ENCODE data around the gene RASL10A. TPM values are rescaled to one million over a fixed set of nuclear protein-coding genes. Genes with fewer than 3 reads are reported as not detected.

Gene RASL10A
- total RNA-seq, 1 donor from 2014 or later, result 0.33 TPM

- DNase-seq (ENCODE audit: low read depth), result peak; percentile 86
- peaks cover 12% of the 10 kb centered on the region for H3K36me3 ChIP-seq (ENCODE audit: control insufficient read depth, insufficient read depth, low read length)
- no peaks in the 10 kb centered on the region for H3K27me3 ChIP-seq (ENCODE audit: control insufficient read depth, insufficient read depth, low read length)
- TF ChIP-seq CTCF (IDR thresholded peaks at IDR 0.05; ENCODE audit: insufficient read depth, low read length, poor library complexity, severe bottlenecking), result no peak
- H3K4me3 ChIP-seq (ENCODE audit: low read depth, low read length), result no peak overlapping the region
Measured at GRCh38 chr22:29344137-29344536, 28.6 kb upstream of the RASL10A start.

- H3K4me3 ChIP-seq (ENCODE audit: low read depth, low read length), result no peak overlapping the region
- H3K36me3 ChIP-seq (ENCODE audit: control insufficient read depth, insufficient read depth, low read length), result peaks cover 12% of the 10 kb centered on the region
- no peak for TF ChIP-seq CTCF (IDR thresholded peaks at IDR 0.05; ENCODE audit: insufficient read depth, low read length, poor library complexity, severe bottlenecking)
- DNase-seq (ENCODE audit: low read depth), result no peak
- no peaks in the 10 kb centered on the region for H3K27me3 ChIP-seq (ENCODE audit: control insufficient read depth, insufficient read depth, low read length)
Measured at GRCh38 chr22:29343313-29343805, 27.9 kb upstream of the RASL10A start.

GRCh38 chr22:29342577-29343312 lies 27.2 kb upstream of the RASL10A start:
- no peak overlapping the region for H3K4me3 ChIP-seq (ENCODE audit: low read depth, low read length)
- DNase-seq (ENCODE audit: low read depth), result no peak
- no peaks in the 10 kb centered on the region for H3K27me3 ChIP-seq (ENCODE audit: control insufficient read depth, insufficient read depth, low read length)
- H3K36me3 ChIP-seq (ENCODE audit: control insufficient read depth, insufficient read depth, low read length), result peaks cover 12% of the 10 kb centered on the region
- no peak for TF ChIP-seq CTCF (IDR thresholded peaks at IDR 0.05; ENCODE audit: insufficient read depth, low read length, poor library complexity, severe bottlenecking)

GRCh38 chr22:29342177-29342576 lies 26.7 kb upstream of the RASL10A start:
- no peak for TF ChIP-seq CTCF (IDR thresholded peaks at IDR 0.05; ENCODE audit: insufficient read depth, low read length, poor library complexity, severe bottlenecking)
- Histone ChIP-seq H3K4me3 (ENCODE audit: low read depth, low read length) (no peak overlapping the region), H3K36me3 (ENCODE audit: control insufficient read depth, insufficient read depth, low read length) (peaks cover 10% of the 10 kb centered on the region), H3K27me3 (ENCODE audit: control insufficient read depth, insufficient read depth, low read length) (no peaks in the 10 kb centered on the region)
- no peak for DNase-seq (ENCODE audit: low read depth)

- H3K27me3 ChIP-seq (ENCODE audit: control insufficient read depth, insufficient read depth, low read length), result no peaks in the 10 kb centered on the region
- no peak for TF ChIP-seq CTCF (IDR thresholded peaks at IDR 0.05; ENCODE audit: insufficient read depth, low read length, poor library complexity, severe bottlenecking)
- no peak for DNase-seq (ENCODE audit: low read depth)
- peaks cover 8% of the 10 kb centered on the region for H3K36me3 ChIP-seq (ENCODE audit: control insufficient read depth, insufficient read depth, low read length)
- no peak overlapping the region for H3K4me3 ChIP-seq (ENCODE audit: low read depth, low read length)
Measured at GRCh38 chr22:29341849-29342127, 26.3 kb upstream of the RASL10A start.
